Activated T-helper 1 cell treated with anti-CD3 and anti-CD28 coated beads, Interleukin-2, amount 50 U/mL, for 16 hours (primary cell): ENCODE results near the gene KIF14.
"Not testable (repeated sequence)": the region's sequence is repeated elsewhere in the genome, so short reads cannot be mapped to it uniquely, and the experiment has no call there.

ENCODE experiments used
- DNase-seq, 2 donors: peaks; one replicate each; pipeline ENCODE4 v3.0.0-alpha.2; 2020; ENCODE audit warnings: low read depth in 1 of 2, low spot score in 1 of 2

Gene KIF14

DNA sequence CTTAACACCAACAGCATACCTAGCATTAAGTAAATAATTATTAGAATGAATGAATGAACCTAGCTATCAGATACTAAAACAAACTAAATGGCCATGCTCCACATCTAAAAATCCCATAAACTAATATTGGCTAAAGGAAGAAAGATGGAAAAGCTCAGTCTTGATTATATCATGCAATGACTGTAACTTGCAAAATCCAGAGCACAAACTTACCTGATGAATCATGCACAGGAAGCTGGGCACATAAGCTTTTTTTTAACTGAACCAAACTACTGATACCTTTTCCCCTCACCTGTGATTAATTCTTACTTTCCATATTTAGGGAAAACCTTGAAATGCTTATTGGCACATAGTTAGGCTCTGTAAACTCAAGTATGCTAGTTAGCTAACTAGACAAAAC lies 70.2 kb downstream of the KIF14 start:
- DNase-seq, result no peak

DNA sequence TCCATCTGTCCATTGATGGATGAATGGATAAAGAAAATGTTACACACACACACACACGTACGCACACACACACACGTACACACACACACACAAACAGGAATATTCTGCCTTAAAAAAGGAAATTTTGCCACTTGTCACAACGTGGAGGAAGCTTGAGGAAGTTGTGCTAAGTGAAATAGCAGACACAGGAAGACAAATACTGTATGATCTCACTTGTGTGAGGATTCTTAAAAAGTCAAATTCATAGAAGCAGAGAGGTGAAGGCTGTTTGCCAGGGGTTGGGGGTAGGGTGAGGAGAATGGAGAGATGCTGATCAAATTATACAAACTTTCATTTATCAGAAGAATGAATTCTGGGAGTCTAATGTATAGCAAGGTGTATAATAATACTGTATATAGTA lies 73.2 kb downstream of the KIF14 start:
- no peak for DNase-seq

DNA sequence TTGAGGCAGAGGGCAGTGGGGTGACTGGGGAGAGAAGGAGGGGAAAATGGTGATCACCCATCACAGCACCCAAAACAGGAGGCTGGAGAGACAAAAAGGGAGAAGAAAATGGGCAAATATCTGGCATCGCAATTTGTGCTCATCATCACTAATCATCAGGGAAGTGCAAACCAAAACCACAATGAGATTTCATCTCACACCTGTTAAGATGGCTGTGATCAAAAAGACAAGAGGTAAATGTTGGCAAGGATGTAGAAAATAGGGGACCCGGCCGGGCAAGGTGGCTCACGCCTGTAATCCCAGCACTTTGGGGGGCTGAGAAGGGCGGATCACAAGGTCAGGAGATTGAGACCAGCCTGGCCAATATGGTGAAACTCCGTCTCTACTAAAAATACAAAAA lies 74.0 kb downstream of the KIF14 start:
- no peak for DNase-seq

DNA sequence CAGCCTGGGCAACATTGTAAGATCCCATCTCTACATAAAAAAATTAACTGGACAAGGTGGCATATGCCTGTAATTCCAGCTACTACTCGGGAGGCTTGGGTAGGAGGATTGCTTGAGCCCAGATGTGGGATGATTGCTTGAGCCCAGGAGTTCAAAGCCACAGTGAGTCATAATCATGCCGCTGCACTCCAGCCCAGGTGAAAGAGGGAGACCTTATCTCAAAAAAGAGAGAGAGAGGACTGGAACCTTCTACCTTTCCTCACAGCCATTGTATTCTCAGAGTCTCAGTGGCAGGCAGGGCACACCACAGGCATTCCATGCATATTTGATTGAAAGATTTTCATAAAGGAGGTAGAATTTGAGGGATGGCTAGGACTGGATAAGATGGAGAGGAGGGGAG lies 78.4 kb downstream of the KIF14 start:
- DNase-seq, result no peak

DNA sequence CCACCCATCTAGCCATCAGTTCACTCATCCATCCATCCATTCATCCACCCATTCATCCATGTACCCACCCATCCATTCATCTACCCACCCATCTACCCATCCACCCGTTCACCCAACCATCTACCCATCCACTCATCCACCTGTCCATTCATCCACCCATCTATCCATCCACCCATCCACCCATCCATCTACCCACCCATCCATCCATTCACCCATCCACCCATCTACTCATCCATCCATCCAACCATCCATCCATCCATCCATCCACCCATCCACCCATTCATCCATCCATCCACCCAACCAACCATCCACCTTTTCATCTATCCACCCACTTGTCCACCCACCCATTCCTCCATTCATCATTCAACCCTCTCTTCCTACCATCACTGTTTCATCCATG lies 80.3 kb downstream of the KIF14 start:
- DNase-seq, result no peak

DNA sequence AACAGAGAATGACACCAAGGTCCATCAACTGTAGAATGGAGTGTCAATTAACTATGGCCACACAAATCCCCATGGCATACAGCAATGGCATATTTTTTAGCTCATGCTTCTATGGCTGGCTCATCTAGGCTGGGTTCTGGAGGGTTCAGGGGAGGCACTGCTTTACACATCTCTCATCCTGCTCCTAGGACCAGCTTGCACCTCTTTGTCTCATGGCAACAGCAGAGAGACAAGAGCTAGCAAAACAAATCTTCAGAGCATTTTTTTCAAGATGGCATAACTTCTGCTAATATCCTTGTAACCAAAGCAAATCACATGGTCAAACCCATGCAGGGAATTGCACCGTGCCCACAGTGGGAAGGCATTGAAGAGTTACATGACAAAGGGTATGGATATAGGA lies 82.4 kb downstream of the KIF14 start:
- DNase-seq, result no peak

DNA sequence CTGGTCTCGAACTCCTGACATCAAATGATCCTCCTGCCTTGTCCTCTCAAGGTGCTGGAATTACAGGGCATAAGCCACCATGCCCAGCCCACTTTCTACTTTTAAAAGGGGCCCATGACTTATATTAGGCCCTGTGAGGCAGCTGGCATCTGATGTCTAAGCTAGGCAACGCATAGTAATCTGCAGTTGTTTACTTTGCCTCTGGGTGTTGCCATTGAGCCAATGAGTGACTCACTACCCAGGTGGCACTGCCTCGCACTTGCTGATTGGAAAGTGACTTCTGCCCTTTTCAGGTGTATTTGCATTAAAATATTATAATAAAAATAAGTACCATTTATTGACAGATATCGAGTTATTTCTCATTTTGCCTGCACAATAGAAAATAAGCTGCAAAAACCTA lies 84.9 kb downstream of the KIF14 start:
- no peak for DNase-seq

DNA sequence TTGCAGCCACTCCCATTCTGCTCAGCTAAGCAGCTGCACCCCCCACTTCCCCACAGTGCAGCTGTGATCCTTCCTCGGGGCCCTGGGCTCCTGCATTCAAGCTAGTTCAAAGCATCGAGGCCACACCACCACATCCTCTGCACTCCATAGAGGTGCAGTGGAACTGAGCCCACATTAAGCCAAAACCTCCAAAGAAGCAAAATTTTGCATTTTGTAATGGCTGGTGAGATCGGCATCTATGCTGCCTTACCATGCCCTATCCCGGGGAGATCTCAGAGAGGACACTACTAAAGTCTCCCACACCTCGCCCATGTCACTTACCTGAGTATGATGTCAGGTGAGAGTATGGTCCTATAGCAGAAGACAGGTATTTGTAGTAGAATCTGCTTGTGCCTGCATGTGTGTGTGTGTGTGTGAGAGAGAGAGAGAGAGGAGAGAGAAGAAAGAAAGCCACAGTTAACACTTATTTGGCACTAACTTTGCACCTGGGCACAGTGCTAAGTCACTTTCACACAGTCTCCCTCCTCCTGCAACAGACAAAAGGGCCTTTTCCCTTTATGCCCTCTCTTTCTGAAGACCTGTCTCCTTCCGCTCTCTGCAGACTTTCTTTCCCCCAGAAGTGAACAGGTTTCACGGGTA lies 89.8 kb downstream of the KIF14 start:
- DNase-seq, result peak in 1 of 2 donors; percentile 26

DNA sequence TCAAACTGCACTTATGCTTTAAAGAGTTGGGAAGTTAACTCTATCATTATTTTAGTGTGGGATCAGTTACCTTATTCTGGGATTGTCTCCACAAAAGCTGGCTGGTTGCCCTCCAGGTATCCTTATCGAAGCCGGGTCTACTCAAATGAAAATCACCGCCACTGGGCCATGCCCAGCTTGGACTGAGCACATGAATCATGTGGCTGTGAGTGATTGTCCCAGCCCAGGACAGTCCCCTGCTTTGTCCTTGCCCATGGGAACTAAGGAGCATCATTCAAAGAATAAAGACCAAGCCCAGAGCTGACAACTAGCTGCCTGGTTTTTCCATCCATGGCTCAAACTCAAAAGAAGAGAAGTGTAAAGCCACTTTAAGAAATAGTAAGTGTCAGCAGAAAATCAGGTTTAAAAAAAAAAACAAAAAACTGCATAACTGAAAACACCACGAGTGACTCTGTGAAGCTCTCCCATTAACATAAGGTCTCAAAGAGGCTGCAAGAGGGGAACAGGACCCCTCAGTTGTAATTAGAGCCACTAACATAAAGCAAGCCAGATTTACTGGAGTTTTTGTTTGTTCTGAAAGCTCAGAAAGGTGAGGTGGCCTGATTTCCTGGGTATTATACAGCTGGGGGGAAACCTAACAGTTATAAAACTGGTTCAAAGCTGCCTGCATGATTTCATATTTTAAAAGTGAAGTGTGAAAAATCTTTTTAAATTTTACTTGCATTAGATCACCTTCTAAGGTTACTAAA lies 91.5 kb downstream of the KIF14 start:
- no peak for DNase-seq

DNA sequence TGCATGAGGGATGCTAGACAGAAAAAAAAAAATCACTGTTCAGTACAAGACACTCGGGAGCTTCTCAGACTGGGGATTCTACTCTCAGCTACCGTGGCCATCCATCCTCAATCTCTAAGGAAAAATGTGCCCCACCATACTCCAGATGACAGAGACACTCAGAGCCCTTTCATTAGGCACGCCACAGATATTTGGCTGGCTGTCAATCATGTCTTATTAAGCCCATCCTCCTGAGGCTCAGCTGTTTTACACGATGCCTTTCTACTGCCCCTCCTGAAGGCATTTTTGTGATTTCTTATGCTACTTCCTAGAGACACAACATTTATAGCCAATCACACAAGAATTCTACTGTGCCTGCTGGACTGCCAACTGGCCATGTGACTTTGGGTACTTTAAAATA lies 92.9 kb downstream of the KIF14 start:
- DNase-seq, result no peak

DNA sequence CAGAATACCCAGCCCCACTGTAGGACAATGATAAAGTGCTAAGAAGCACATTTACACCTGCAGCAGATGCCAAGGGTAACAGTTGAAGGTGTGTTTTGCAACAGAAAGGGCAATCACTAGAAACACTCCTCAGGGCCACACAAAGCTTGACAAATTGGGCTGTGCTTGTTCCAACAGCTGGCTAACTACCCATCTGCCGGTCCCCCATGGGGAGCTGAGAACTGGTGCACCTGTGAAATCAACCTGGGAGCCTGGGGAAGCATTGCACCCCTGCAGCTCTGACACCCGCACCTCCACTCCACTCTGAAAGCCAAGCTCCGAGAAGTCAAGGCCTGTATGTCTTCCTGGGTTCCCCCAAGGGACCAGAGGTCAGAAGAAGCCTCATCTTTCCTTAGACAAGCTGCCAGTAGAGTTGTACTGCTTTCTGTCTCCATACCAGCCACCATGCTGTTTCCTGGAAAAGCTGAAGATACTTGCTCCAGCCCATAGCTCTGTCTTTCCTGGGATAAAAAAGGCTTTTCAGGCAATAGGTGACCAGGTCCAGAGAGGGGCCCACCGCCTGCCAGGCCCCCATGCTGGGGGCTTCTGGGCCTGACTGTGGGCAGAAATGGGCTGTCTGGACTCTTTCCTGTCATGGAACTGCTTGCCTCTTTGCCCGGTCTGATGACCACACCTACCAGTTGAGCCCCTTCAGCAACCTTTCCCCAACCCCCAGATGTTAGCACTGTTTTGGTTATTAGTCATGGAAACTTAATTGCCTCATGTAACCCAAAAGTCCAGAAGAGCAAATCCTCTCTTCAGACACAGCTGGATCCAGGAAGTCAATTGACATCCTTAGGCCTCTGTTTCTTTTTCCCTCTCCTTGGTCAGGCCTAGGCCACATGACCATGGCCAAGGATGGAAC lies 93.6 kb downstream of the KIF14 start:
- no peak for DNase-seq

DNA sequence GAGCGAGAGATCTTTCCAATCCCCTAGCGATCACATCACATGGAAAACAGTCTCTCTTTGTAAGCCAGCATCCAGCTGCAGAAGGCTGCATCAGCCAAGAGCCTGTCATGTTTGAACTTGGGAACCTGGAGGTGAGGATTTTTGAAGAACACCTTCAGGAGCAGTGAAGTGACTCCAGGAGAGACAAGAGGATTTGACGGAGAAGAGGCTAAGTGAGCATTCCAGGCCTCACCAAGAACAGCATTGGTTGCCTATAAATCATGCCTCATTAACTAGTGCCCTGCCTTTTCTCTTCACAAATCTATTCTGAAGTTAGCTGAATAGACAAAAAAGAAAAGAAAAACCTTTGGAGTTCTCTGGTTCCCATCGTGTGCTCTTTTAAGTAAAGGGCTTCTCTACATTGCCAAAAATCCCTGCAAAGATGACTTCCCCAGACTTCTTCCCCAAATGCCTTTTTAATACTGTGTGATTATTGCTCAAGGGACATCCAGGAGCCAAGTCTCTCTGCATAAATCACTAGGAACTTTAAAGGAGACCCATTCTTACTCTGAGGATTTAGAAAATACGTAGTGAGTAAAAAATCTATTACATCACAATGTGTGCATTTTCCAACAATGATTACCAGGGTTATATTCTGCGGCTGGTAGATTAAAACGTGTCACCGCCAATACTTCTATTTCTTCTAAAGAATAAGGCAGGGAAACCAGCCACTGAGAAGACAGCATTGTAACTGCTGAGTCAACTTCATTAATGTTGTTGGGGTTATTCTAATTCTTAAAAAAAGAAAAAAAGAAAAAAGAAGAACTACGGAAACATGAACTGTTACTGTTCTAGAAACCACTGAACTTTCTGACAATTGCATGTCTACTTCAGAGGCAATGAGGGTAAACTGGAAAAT lies 95.2 kb downstream of the KIF14 start:
- DNase-seq, result no peak

DNA sequence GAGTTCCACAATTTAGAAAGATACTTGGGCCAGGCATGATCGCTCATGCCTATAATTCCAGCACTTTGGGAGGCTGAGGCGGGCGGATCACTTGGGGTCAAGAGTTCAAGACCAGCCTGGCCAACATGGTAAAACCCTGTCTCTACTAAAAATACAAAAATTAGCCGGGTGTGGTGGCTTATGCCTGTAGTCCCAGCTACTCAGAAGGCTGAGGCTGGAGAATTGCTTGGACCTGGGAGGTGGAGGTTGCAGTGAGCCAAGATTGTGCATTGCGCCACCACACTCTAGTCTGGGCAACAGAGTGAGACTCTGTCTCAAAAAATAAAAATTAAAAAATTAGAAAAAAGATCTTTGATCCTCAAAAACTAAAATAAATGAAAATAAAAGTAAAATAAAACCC lies 96.0 kb downstream of the KIF14 start:
- DNase-seq, result not testable (repeated sequence)

DNA sequence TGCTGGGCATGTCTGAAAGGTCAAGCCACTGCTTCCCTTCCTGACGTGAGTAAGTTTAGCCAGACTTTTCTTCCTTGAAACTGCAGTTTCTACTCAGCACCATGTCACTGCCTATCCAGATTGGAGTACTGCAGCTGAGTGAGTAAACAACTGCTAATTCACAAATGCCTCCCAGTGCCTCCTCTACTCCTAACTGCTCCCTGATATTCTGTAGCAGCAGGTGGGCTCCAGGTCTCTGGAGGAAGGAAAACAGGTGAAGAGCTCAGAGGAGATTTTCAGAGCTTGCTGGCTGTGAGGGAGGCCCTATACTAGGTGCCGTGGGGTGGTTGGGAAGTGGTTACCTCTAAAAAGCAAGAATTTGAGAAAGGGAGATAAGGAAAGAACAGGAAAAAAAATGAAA lies 96.5 kb downstream of the KIF14 start:
- DNase-seq, result no peak

DNA sequence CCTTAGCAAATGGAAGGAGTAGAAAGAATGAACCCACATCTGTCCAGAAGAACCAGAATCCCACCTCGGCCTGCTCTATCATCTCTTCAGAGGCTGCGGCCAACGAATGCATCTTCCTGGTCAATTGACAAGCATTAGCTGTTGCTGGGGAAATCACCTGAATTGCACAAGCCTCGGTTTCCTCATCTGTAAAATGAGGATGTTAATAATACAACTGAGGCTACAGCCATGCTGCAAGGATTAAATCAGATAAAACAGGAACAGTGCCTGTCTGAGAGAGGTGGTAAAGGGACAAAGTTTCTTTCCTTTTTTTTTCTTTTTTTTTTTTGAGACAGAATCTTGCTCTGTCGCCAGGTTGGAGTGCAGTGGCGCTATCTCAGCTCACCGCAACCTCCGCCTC lies 99.8 kb downstream of the KIF14 start:
- no peak for DNase-seq

DNA sequence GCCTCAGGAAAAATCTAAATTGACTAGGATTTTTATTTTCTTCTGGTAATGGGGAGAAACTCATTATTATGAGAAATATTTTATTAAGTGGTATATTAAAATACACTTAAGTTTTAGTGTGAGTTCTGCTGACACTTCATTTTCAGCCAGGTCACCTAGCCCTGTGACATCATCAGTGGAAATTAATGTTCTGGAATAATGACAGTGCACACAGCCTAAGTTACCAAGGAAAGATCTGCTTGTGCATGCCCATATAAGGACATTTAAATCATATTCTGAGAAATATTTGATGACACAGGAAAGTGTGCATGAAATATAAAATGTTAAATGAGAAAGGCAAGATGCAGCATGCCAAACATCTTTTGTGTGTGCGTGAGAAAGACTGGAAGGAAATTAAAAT lies 102.0 kb downstream of the KIF14 start:
- no peak for DNase-seq

DNA sequence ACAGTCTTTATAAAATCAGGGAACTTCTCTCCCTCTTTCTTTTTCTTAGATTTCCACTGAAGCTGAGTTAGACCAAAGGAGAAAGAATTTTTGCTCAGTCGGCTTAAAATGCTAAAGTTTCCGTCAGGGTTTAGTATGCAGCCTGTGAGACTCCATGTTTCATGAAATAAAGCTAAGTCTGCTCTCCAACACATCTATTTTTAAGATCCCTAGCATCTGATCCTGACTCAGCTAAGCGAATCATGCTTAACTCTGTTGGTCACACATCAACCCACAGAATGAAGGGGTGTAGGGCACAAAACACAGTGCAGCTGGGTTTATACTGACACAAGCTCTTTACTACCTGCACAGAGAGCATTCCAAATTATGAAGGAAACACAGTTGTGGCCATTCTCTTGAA lies 108.4 kb downstream of the KIF14 start:
- no peak for DNase-seq

DNA sequence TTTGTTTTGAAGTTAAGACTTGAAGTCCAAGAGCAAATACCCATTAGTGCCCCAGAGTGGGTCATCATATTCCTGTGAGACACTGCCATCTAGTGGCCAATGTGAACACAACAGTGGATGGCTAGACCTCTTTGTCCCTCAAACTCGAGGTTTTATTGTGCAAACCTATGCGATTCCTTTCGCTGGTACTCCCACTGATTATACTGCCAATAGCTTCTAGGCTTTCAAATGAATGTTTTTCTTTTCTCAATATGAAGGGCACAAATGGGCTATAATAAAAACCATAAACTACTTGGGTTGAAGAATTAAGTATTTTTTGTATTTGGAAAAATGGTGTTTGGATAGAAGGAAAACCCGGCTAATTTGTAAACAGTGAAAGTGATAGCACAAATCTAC lies 110.3 kb downstream of the KIF14 start:
- peak; percentile 23 to 44 for DNase-seq

DNA sequence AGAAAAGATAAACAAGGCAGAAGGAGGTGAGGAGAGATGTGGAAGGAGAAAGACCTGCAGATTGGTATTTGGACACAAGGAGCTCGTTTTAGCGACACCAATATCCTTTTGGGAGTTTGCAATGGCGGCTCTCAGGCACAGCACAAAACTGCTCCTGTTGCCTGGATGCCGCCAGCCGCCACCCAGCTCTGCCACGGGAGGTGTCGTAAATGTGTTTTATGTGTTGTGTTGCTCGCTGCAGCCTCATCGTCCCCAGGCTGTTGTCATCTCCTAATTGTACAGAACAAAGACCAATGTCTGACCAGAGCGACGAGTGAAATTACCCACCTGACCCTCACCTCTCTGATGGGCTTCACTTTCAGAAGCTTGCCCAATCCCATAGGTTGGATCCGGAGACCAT lies 114.1 kb downstream of the KIF14 start:
- DNase-seq, result no peak

DNA sequence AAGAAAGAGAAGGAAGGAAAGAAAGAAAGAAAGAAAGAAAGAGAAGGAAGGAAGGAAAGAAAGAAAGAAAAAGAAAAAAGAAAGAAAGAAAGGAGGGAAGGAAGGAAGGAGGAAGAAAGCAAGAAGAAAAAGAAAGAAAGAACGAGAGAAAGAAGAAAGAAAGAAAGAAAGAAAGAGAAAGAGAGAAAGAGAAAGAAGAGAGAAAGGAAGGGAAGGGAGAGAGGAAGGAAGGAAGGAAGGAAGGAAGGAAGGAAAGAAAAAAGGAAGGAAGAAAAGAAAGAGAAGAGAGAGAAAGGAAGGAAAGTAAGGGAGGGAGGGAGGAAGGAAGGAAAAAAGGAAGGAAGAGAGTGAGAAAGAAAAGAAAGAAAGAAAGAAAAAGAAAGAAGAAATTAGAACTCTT lies 115.3 kb downstream of the KIF14 start:
- DNase-seq, result no peak
